Stimulated activated effector memory CD8-positive, alpha-beta T cell treated with anti-CD3 and anti-CD28 coated beads, Interleukin-12 subunit alpha, Interleukin-12 subunit beta, amount 100 ng/mL, for 72 hours (primary cell): ENCODE results near the gene SCAANT1.
A peak's percentile ranks its signal among the peaks of the same experiment; 100 is the strongest.

Source experiments
- ATAC-seq: fragments of 150-1000 bp; cut with Tn5 transposase; 2 replicates; pipeline ENCODE4 v1.10.0; 2021
- DNase-seq, 2 donors: peaks; one replicate each; pipeline ENCODE4 v3.0.0; 2021 to 2022; ENCODE audit warnings: low spot score in 2 of 2
- H3K27ac Mint-ChIP-seq: one replicate; pipeline ENCODE4 v1.8.0; 2022; ENCODE audit warnings: mild to moderate bottlenecking, mixed read lengths
- H3K36me3 Mint-ChIP-seq: one replicate; pipeline ENCODE4 v1.8.0; 2022; ENCODE audit warnings: mild to moderate bottlenecking, mixed read lengths
- H3K4me1 Mint-ChIP-seq: one replicate; pipeline ENCODE4 v1.8.0; 2022; ENCODE audit warnings: mixed read lengths
- H3K4me3 Mint-ChIP-seq: one replicate; pipeline ENCODE4 v1.8.0; 2022; ENCODE audit warnings: mild to moderate bottlenecking, mixed read lengths
- H3K9me3 Mint-ChIP-seq: one replicate; pipeline ENCODE4 v1.8.0; 2022; ENCODE audit warnings: mixed read lengths

SCAANT1 gene

DNA sequence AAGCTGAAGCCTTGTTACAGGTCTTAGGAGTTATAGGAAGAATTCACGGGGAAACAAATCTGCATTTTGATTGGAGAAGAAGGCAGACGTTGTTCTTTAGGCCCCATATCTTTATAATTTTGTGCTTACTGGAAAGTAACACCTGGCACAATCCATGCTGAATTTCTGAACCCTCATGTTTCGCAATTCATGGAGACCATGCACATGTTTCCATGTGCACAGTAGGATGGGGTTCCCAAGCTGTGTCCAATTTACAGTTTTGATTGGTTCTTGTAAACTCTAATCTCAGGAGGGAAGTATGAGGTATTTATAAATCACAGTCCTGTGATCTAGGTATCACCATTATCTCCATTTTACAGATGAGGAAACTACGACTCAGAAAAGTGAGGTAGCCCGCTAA, 7.8 kb upstream of the SCAANT1 start:
- ATAC-seq (no peak), DNase-seq (no peak)
- Mint-ChIP-seq H3K9me3 (no peaks in the 10 kb centered on the region), H3K27ac (no peak overlapping the region), H3K4me1 (peaks cover 46% of the 10 kb centered on the region), H3K36me3 (peaks cover 96% of the 10 kb centered on the region), H3K4me3 (no peak overlapping the region)

DNA sequence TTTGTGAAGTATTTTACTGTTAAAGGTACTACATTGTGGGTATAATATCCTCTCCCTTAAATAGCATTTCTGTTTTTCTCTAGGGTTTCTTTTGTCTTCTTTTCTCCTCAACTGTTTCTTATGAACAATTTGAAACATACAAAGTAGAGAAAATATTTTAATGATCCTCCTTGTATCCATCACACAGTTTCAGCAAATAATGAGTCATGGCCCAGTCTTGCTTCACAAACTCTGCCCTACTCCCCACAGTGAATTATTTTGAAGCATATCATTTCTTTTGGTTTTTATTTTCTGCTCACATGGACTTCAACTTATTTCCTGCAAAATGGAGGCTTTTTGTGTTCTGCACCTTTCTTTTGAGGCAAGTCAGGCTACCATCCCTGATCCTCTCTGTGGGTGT, 6.1 kb upstream of the SCAANT1 start:
- H3K9me3 Mint-ChIP-seq: no peaks in the 10 kb centered on the region
- DNase-seq (no peak), ATAC-seq (no peak)
- H3K4me3 Mint-ChIP-seq: no peak overlapping the region
- peak overlapping the region; percentile 27 for H3K27ac Mint-ChIP-seq
- H3K4me1 Mint-ChIP-seq: peaks cover 46% of the 10 kb centered on the region
- peaks cover 95% of the 10 kb centered on the region for H3K36me3 Mint-ChIP-seq

DNA sequence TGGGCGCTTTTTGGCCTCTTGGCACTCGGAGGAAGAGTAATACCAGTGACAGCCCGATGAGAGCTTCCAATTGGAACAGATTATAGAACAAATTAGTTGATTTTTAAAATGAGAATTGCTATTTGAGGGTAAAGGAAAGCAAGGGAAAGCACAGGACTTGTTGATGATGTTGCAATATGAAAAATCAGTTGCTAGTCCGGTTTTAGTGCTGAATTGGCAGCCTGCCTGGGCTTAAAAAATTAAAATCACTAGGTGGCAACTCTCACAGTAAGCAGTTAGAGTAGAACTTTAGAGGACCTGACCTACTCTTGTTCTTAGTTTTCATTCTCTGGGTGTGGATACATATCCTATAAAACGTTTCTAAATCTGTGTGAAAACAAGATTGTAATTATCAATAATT, 2.1 kb upstream of the SCAANT1 start:
- H3K27ac Mint-ChIP-seq: peak overlapping the region; percentile 32
- no peak for DNase-seq
- H3K36me3 Mint-ChIP-seq: peaks cover 83% of the 10 kb centered on the region

DNA sequence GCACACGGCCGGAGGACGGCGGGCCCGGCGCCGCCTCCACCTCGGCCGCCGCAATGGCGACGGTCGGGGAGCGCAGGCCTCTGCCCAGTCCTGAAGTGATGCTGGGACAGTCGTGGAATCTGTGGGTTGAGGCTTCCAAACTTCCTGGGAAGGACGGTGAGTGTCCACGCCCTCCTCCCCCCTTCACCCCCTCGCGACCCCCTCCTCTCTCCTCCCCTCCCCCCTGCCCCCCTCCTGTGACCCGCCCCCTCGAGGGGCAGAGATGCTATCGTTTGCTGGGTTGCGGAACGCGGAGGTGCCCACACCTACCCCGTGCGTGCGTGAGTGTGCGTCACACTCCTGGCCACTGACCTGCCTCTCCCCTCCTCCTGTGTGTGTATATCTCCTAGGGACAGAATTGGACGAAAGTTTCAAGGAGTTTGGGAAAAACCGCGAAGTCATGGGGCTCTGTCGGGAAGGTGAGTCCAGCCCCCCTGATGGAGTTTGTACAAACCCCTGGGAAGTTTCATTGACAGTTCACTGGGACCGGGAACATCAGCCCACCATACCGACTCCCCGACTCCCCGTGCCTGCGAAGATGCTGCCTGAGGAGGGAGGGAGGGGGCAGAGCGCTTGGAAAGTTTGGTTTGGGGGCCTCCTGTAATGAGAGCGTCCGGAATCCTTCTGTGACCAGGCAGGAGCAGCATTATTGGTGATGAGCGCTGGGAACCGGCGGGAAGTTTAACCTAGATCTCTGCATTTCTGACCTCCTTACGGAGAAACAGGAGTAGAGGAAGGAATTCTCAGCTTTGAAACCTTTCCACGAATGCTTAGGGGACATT, 795 bp upstream of the SCAANT1 start:
- Mint-ChIP-seq H3K4me3 (peak overlapping the region; percentile 85), H3K27ac (peak overlapping the region; percentile 93), H3K9me3 (no peaks in the 10 kb centered on the region), H3K36me3 (peaks cover 70% of the 10 kb centered on the region), H3K4me1 (peaks cover 51% of the 10 kb centered on the region)
- DNase-seq: peak in 1 of 2 donors; percentile 68
- ATAC-seq: peak; percentile 51

More for the DNA sequence above, 2.1 kb upstream of the SCAANT1 start:
- Mint-ChIP-seq H3K4me3 (peak overlapping the region; percentile 85), H3K9me3 (no peaks in the 10 kb centered on the region), H3K4me1 (peaks cover 63% of the 10 kb centered on the region)
- ATAC-seq: no peak

DNA sequence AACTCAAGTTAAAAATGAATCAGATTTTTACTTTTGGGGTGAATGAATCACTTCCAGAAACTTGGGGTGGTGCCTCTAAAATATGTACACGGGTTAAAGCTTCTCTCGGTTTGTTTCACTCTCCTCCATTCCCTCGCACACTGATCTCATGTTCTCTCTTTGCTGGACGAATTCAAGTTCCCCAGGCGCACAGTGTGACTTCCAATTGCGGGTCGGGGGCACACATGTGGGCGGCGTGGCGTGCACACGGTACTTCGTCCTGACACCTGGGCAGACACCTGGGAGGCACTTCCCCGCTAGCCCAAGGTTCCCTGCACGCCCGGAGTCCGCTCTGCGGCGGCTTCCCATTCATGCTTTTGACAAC, 692 bp downstream of the SCAANT1 start:
- Mint-ChIP-seq H3K4me3 (peak overlapping the region; percentile 85), H3K36me3 (peaks cover 55% of the 10 kb centered on the region), H3K4me1 (peaks cover 41% of the 10 kb centered on the region), H3K27ac (peak overlapping the region; percentile 93), H3K9me3 (no peaks in the 10 kb centered on the region)
- DNase-seq: no peak
- ATAC-seq: peak; percentile 68

DNA sequence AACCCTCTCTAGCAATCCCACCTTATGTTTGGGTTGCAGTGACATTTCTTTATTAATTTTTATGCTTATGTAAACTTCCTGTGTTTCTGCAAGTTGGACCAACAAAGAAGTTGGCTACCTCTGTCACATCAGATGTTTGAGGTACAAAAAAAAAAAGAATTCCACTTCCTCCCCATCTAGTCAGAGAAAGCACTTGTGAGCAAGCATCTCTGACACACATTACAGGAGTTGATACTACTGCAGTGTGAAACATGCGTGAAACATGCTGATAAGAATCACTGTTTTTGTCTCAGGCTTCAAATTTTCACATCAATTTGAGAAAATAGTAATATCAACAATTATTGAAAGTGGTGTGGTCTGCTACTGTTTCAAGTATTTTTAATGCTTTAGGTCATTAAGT, 1.3 kb downstream of the SCAANT1 start:
- no peak for DNase-seq

DNA sequence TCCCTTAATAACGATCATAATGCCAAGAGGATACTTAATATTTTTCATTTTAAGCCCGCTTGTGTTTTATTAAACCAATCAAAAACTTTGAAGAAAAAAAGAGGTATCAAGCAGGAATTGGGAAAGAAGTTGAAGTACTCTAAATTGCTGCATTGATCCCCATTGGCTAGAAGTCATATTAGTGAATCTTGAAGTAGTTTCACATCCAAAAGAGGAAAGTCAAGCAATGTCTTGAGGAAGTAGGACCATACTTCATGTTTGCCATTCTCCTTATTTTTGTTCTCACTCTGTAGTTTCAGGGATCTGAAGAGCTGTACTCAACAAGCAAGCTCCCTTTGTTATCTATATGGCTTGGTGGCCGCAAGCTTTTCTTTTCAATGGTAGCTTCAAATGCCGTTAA, 2.2 kb downstream of the SCAANT1 start:
- Mint-ChIP-seq H3K4me1 (peaks cover 40% of the 10 kb centered on the region), H3K27ac (peak overlapping the region; percentile 93), H3K36me3 (peaks cover 50% of the 10 kb centered on the region), H3K4me3 (no peak overlapping the region), H3K9me3 (no peaks in the 10 kb centered on the region)
- no peak for DNase-seq
- no peak for ATAC-seq

More for the DNA sequence above, 1.3 kb downstream of the SCAANT1 start:
- no peaks in the 10 kb centered on the region for H3K9me3 Mint-ChIP-seq
- H3K27ac Mint-ChIP-seq: peak overlapping the region; percentile 93
- H3K4me3 Mint-ChIP-seq: peak overlapping the region; percentile 85
- peaks cover 40% of the 10 kb centered on the region for H3K4me1 Mint-ChIP-seq
- ATAC-seq: peak; percentile 57
- H3K36me3 Mint-ChIP-seq: peaks cover 50% of the 10 kb centered on the region

DNA sequence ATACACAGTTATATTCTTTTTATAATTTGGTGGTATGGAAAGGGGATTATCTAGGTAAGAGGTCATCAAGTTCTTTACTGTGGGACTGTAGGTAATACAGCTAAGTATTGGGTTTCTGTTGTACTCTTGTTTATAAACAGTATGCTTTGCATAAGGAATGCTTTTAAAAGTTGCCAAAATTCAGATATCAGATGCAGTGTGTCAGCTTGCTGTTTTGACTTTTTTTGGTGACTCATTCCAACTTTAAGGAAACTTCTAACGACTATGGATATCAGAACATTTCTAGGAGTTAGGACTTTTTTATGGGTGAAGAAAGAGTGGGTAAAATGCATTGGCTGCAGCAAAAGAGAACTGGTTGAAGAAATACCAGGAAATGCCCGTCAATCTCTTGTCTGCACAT, 2.8 kb downstream of the SCAANT1 start:
- Mint-ChIP-seq H3K36me3 (peaks cover 50% of the 10 kb centered on the region), H3K9me3 (no peaks in the 10 kb centered on the region), H3K27ac (no peak overlapping the region), H3K4me3 (no peak overlapping the region), H3K4me1 (peaks cover 41% of the 10 kb centered on the region)
- no peak for ATAC-seq
- DNase-seq: no peak

DNA sequence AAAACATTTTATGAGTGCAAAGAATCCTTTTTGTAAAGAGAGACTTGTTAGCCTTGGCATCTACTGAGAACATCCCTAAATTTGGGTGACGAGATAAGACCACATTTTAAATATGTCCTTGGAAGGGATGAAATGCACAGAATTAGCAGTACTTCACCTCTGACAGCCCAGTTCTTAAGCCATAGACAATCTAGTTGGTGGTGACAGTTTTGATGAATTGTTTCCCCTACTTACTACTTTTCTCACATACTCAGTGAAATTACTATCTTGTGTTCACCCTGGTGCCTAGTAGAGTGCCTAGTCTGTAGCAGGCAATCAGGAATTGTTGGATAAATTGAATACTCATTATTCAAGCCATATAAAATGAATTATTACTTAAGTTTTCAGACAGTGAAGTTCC, 3.4 kb downstream of the SCAANT1 start:
- no peak overlapping the region for H3K4me3 Mint-ChIP-seq
- H3K9me3 Mint-ChIP-seq: no peaks in the 10 kb centered on the region
- H3K27ac Mint-ChIP-seq: peak overlapping the region; percentile 44
- H3K36me3 Mint-ChIP-seq: peaks cover 49% of the 10 kb centered on the region
- H3K4me1 Mint-ChIP-seq: peaks cover 35% of the 10 kb centered on the region
- DNase-seq (no peak), ATAC-seq (no peak)

DNA sequence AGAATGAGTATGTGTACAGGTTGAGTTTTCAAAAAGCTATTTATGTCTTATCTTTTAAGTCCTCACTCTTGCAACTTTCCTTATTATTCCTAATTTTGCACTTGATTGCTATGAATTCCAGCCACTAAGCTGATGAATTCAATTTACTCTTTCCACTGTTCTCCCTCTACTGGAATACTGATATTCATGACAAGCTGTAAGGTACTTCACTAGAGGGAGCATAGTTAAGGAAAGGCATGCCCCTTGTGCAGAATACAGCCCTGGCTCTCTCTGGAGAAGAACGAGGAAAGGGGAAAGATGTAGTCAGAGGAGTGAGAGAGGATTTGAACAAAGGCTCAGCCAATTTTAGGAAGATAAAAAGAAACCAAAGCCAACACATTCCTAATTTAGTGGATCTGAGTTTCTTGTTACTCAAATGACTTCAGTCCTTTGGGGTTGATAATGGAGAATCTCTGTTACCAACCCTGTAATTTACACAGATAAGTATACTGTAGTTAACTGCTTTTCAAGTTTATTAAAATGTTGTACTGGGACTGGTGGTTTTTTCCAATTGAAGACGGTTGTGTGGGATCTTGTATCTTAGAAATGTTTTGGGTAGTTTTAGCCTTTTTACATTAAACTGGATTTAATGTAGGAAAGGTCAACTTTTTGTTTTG, 4.0 kb downstream of the SCAANT1 start:
- peaks cover 30% of the 10 kb centered on the region for H3K4me1 Mint-ChIP-seq
- no peak for ATAC-seq
- no peaks in the 10 kb centered on the region for H3K9me3 Mint-ChIP-seq
- H3K36me3 Mint-ChIP-seq: peaks cover 46% of the 10 kb centered on the region
- no peak overlapping the region for H3K4me3 Mint-ChIP-seq
- peak overlapping the region; percentile 44 for H3K27ac Mint-ChIP-seq
- no peak for DNase-seq

DNA sequence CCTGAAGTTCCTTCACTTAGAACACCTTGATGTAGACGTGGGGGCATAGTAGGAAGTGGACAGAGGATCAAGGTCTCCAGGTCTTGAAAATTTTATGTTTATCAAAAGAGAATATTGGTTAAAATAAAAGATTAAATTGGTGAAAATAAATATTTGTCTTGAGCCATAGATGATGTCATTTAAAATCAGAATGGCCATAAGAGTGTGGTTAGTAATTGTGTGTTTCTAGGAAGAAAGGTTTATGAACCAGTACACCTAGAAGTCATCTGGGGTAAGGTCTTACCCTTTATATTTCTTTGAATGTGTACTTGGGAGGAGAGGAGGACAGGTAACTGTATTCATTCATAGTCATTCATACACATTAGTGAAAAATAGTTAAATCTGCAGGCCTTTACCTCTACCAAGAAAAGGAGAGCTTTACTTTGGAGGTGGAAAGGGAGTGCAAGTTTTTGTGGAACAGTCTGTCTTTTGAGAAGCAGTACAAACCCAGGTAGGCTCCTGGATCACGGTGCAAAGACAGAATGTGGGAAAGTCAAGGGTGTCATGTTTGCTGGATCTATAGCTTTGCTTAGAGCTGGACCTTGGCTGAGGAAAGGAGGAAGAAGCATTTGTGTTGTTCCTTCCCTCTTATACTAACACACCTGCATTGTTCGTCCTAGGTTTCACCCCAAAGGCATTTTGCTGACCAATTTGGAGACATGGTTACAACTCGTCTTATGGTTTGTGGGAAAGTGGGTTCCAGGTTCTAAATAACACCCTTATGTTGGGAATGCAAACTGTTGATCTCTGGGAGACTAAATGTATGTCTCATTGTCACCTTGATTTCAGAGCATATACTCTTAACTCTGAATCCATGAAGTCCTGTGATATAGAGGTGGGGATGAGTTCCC, 6.2 kb downstream of the SCAANT1 start:
- DNase-seq (no peak), ATAC-seq (no peak)
- Mint-ChIP-seq H3K36me3 (peaks cover 43% of the 10 kb centered on the region), H3K9me3 (no peaks in the 10 kb centered on the region), H3K4me1 (peaks cover 18% of the 10 kb centered on the region), H3K27ac (no peak overlapping the region), H3K4me3 (no peak overlapping the region)

DNA sequence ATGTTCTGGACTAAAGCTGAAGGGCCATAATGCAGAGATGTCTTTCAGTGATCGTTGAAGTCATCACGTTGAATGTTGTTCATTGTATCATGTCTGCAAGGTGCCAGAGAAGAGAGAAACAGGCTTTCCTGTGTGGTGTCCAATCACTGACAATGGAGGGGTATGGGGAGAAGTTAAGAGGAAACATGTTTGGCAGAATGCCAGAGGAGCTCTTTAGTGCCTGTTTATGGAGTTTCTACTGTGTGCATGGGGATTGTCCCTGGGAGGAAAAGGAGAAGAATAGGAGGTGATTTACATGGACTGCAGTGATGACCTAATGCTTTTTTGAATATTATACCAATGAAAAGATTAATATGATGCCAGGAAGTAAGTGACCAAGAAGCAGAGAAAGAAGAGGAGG, 11.7 kb downstream of the SCAANT1 start:
- H3K9me3 Mint-ChIP-seq: no peaks in the 10 kb centered on the region
- DNase-seq: no peak
- H3K4me3 Mint-ChIP-seq: no peak overlapping the region
- H3K27ac Mint-ChIP-seq: peak overlapping the region; percentile 85
- H3K4me1 Mint-ChIP-seq: peaks cover 28% of the 10 kb centered on the region
- H3K36me3 Mint-ChIP-seq: peaks cover 59% of the 10 kb centered on the region
- ATAC-seq: no peak

DNA sequence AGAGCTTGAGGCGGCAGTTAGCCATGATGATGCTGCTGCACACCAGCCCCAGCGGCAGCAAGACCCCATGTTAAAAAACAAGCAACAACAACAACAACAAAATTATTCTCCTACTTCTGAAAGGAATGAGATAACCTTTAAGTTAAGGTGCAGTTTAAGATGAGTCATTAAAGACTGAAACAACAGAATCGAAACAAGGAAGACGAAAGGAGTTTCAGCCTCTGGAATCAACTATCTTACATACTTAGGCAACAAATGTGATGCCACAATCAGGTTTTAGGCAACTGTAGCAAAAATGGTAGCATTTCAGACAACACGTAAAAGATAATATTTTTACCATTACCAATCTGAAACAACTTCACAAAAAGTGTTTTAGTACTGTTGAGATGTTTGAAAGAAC, 12.2 kb downstream of the SCAANT1 start:
- Mint-ChIP-seq H3K36me3 (peaks cover 55% of the 10 kb centered on the region), H3K9me3 (no peaks in the 10 kb centered on the region), H3K27ac (peak overlapping the region; percentile 85), H3K4me1 (peaks cover 32% of the 10 kb centered on the region), H3K4me3 (no peak overlapping the region)
- DNase-seq: no peak
- ATAC-seq: no peak

DNA sequence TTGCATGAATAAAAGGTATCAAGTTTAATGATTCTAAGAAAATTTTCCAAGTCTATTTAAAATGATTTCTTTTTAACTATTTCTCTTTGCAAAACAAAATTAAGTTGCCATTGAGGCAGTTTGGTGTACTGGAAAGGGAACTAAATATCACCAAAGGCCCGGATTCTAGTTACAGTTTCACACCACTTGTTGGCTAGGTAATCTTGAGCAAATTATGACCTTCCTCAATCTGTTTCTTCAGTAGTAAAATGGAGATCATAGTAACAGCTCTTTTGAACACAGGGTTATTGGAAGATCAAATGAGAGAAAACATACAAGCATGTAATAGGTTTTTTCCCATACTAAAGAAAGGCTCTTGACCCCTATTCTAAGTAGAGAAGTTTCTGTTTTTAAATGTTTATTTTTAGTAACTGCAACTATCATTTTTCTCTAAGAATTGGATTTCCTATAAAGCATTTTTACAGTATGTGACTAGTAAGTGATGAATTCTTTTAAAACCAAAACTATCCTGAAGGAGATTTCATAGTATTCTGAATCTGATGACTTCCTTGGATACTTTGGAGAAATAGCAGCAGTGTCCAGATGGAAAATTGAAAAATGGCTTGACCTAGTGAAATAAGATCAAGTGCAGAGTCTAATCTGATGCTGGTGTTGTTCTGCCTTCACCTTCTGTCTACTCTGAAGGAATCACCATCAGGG, 15.7 kb downstream of the SCAANT1 start:
- Mint-ChIP-seq H3K27ac (peak overlapping the region; percentile 94), H3K36me3 (peaks cover 28% of the 10 kb centered on the region), H3K9me3 (no peaks in the 10 kb centered on the region), H3K4me3 (peak overlapping the region; percentile 59), H3K4me1 (peaks cover 53% of the 10 kb centered on the region)
- DNase-seq: no peak
- ATAC-seq: no peak
